ENCODE data around the gene TRIP6.

The TRIP6 gene

GRCh38 chr7:100891568-100892247 is 24.5 kb downstream of the TRIP6 start:
- FAIRE-seq = no peak

GRCh38 chr7:100892364-100893317 is 25.5 kb downstream of the TRIP6 start:
- no peak for FAIRE-seq

- no peak for FAIRE-seq
These were observed 26.2 kb downstream of the TRIP6 start for GRCh38 chr7:100893318-100893895.

GRCh38 chr7:100893910-100894721 is 26.9 kb downstream of the TRIP6 start:
- no peak for FAIRE-seq

- no peak for FAIRE-seq
These were observed 27.9 kb downstream of the TRIP6 start for GRCh38 chr7:100894860-100895700.

GRCh38 chr7:100895701-100895955 is 28.4 kb downstream of the TRIP6 start, which contains the start of gene ACHE:
ACHE (minus strand) TSS chr7:100895888; CDS start chr7:100894232, 1,656 bp downstream.
- FAIRE-seq = no peak

GRCh38 chr7:100895956-100896731 is 29.0 kb downstream of the TRIP6 start:
- FAIRE-seq = no peak

- FAIRE-seq = no peak
These were observed 29.8 kb downstream of the TRIP6 start for GRCh38 chr7:100896732-100897608.

- FAIRE-seq = no peak
These were observed 30.7 kb downstream of the TRIP6 start for GRCh38 chr7:100897772-100898454.

GRCh38 chr7:100899432-100899831 is 32.2 kb downstream of the TRIP6 start:
- FAIRE-seq = no peak

- no peak for FAIRE-seq
These were observed 33.8 kb downstream of the TRIP6 start for GRCh38 chr7:100900978-100901377.

GRCh38 chr7:100901921-100902332 is 34.7 kb downstream of the TRIP6 start:
- no peak for FAIRE-seq

GRCh38 chr7:100902638-100903037 is 35.5 kb downstream of the TRIP6 start:
- no peak for FAIRE-seq

- no peak for FAIRE-seq
These were observed 41.3 kb downstream of the TRIP6 start for GRCh38 chr7:100908512-100908911.

GRCh38 chr7:100910443-100910842 is 43.3 kb downstream of the TRIP6 start:
- FAIRE-seq = peak; percentile 28

GRCh38 chr7:100911484-100911883 is 44.3 kb downstream of the TRIP6 start:
- FAIRE-seq = no peak

GRCh38 chr7:100914208-100914878 is 47.2 kb downstream of the TRIP6 start:
- FAIRE-seq = no peak

GRCh38 chr7:100914879-100915447 is 47.8 kb downstream of the TRIP6 start:
- no peak for FAIRE-seq

Data from colon (tissue), 2 donors.